Right atrium auricular region (tissue), 2 donors: ENCODE measurements around the gene USP17L20. TPM values are rescaled to one million over a fixed set of nuclear protein-coding genes. Genes with fewer than 3 reads are reported as not detected.
A peak's percentile ranks its signal among the peaks of the same experiment; 100 is the strongest.
"Not testable (repeated sequence)": the region's sequence is repeated elsewhere in the genome, so short reads cannot be mapped to it uniquely, and the experiment has no call there.

ENCODE experiments used
- DNase-seq: peaks from one replicate; pipeline ENCODE4 v3.0.0-alpha.2; 2019; ENCODE audit warnings: low spot score
- H3K27ac ChIP-seq, 2 donors: fragments of 200-600 bp; sonication (generic); 1 replicate in 1 of 2; 2 replicates in 1 of 2; pipeline ENCODE4 v1.5.1; 2016 to 2019
- H3K27me3 ChIP-seq, 2 donors: fragments of 200-600 bp; sonication (generic); one replicate each; pipeline versions ENCODE4 v1.5.1 to v1.6.0; 2017 to 2019
- H3K36me3 ChIP-seq: fragments of 200-600 bp; sonication (generic); one replicate; pipeline ENCODE4 v1.5.1; 2016
- H3K4me1 ChIP-seq, 2 donors: fragments of 200-600 bp; sonication (generic); one replicate each; pipeline versions ENCODE4 v1.5.1 to v1.6.0; 2017 to 2019
- H3K4me3 ChIP-seq, 2 donors: fragments of 200-600 bp; sonication (generic); 1 replicate in 1 of 2; 2 replicates in 1 of 2; pipeline ENCODE4 v1.5.1; 2017 to 2019; ENCODE audit warnings: mild to moderate bottlenecking in 1 of 2, moderate library complexity in 1 of 2
- H3K9me3 ChIP-seq, 2 donors: fragments of 200-600 bp; sonication (generic); one replicate each; pipeline ENCODE4 v1.5.1; 2019
- total RNA-seq, 2 donors: library from RNA; depleted of rRNA; stranded (reverse); fragments of >200 nt; gene quantifications; one replicate each; pipeline ENCODE4 v1.1.0, GENCODE V29; 2016

The USP17L20 gene, protein sequence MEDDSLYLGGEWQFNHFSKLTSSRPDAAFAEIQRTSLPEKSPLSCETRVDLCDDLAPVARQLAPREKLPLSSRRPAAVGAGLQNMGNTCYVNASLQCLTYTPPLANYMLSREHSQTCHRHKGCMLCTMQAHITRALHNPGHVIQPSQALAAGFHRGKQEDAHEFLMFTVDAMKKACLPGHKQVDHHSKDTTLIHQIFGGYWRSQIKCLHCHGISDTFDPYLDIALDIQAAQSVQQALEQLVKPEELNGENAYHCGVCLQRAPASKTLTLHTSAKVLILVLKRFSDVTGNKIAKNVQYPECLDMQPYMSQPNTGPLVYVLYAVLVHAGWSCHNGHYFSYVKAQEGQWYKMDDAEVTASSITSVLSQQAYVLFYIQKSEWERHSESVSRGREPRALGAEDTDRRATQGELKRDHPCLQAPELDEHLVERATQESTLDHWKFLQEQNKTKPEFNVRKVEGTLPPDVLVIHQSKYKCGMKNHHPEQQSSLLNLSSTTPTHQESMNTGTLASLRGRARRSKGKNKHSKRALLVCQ
- not detected for total RNA-seq

DNA sequence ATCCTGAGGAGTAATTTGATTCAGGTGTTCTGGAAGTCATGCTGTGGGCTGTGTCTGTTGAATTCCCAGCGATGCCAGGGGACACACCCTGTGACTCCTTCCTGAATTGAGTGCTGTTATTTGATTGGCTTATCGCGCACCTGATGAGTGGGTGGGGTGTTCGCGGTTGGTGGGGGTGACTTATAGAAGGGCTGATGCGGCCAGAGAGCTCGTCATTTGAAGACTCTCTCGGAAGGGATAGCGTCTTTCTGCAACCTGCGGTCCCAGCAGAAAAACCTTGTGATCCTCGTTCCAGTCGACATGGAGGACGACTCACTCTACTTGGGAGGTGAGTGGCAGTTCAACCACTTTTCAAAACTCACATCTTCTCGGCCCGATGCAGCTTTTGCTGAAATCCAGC lies at the start of gene USP17L20:
USP17L20 (plus strand) TSS at position 301 of the 400 bp plus-strand sequence; CDS start at position 301, 0 bp downstream.
- H3K4me1 ChIP-seq, H3K27me3 ChIP-seq, H3K9me3 ChIP-seq, H3K4me3 ChIP-seq, H3K27ac ChIP-seq, H3K36me3 ChIP-seq, DNase-seq: not testable (repeated sequence)

DNA sequence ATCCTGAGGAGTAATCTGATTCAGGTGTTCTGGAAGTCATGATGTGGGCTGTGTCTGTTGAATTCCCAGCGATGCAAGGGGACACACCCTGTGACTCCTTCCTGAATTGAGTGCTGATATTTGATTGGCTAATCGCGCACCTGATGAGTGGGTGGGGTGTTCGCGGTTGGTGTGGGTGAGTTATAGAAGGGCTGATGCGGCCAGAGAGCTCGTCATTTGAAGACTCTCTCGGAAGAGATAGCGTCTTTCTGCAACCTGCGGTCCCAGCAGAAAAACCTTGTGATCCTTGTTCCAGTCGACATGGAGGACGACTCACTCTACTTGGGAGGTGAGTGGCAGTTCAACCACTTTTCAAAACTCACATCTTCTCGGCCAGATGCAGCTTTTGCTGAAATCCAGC lies 47.6 kb upstream of the USP17L20 start, which contains the start of gene USP17L10:
USP17L10 (plus strand) TSS at position 301 of the 400 bp plus-strand sequence; CDS start at position 301, 0 bp downstream.
- not testable (repeated sequence) for H3K4me1 ChIP-seq, DNase-seq, H3K9me3 ChIP-seq, H3K4me3 ChIP-seq, H3K27ac ChIP-seq, H3K36me3 ChIP-seq, H3K27me3 ChIP-seq

DNA sequence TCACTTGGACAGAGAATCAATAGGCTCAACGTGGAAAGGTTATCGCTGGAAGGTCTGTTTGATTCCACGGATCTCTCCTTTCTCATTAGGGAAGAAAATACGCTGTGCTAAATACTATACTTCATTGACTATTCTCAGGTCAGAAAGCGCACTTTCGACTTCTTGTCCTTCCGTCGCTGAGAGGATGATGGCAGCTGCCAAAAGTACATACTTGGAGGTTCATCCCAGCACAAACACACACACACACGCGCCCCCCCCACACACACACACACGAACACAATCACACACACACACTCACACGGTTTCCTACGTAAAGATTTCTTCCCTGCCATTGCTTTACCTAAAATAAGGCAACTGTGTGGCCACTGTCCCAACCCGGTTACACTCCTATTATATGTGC lies 43.2 kb upstream of the USP17L20 start:
- peak; percentile 52 for DNase-seq
- not testable (repeated sequence) for H3K4me3 ChIP-seq, H3K27me3 ChIP-seq, H3K4me1 ChIP-seq, H3K9me3 ChIP-seq, H3K36me3 ChIP-seq, H3K27ac ChIP-seq

DNA sequence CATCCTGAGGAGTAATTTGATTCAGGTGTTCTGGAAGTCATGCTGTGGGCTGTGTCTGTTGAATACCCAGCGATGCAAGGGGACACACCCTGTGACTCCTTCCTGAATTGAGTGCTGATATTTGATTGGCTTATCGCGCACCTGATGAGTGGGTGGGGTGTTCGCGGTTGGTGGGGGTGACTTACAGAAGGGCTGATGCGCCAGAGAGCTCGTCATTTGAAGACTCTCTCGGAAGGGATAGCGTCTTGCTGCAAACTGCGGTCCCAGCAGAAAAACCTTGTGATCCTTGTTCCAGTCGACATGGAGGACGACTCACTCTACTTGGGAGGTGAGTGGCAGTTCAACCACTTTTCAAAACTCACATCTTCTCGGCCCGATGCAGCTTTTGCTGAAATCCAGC lies 42.8 kb upstream of the USP17L20 start, which contains the start of gene USP17L11:
USP17L11 (plus strand) TSS at position 301 of the 400 bp plus-strand sequence; CDS start at position 301, 0 bp downstream.
- not testable (repeated sequence) for H3K36me3 ChIP-seq, DNase-seq, H3K27ac ChIP-seq, H3K27me3 ChIP-seq, H3K4me3 ChIP-seq, H3K9me3 ChIP-seq, H3K4me1 ChIP-seq

DNA sequence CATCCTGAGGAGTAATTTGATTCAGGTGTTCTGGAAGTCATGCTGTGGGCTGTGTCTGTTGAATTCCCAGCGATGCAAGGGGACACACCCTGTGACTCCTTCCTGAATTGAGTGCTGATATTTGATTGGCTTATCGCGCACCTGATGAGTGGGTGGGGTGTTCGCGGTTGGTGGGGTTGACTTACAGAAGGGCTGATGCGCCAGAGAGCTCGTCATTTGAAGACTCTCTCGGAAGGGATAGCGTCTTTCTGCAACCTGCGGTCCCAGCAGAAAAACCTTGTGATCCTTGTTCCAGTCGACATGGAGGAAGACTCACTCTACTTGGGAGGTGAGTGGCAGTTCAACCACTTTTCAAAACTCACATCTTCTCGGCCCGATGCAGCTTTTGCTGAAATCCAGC lies 38.1 kb upstream of the USP17L20 start, which contains the start of gene USP17L12:
USP17L12 (plus strand) TSS at position 301 of the 400 bp plus-strand sequence; CDS start at position 301, 0 bp downstream.
- H3K27me3 ChIP-seq, H3K4me3 ChIP-seq, H3K4me1 ChIP-seq, H3K9me3 ChIP-seq, H3K27ac ChIP-seq, DNase-seq, H3K36me3 ChIP-seq: not testable (repeated sequence)

DNA sequence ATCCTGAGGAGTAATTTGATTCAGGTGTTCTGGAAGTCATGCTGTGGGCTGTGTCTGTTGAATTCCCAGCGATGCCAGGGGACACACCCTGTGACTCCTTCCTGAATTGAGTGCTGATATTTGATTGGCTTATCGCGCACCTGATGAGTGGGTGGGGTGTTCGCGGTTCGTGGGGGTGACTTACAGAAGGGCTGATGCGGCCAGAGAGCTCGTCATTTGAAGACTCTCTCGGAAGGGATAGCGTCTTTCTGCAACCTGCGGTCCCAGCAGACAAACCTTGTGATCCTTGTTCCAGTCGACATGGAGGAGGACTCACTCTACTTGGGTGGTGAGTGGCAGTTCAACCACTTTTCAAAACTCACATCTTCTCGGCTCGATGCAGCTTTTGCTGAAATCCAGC lies 33.3 kb upstream of the USP17L20 start, which contains the start of gene USP17L13:
USP17L13 (plus strand) TSS at position 301 of the 400 bp plus-strand sequence; CDS start at position 301, 0 bp downstream.
- not testable (repeated sequence) for H3K27ac ChIP-seq, H3K9me3 ChIP-seq, H3K36me3 ChIP-seq, DNase-seq, H3K4me3 ChIP-seq, H3K27me3 ChIP-seq, H3K4me1 ChIP-seq

DNA sequence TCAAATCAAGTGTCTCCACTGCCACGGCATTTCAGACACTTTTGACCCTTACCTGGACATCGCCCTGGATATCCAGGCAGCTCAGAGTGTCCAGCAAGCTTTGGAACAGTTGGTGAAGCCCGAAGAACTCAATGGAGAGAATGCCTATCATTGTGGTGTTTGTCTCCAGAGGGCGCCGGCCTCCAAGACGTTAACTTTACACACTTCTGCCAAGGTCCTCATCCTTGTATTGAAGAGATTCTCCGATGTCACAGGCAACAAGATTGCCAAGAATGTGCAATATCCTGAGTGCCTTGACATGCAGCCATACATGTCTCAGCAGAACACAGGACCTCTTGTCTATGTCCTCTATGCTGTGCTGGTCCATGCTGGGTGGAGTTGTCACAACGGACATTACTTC lies 27.7 kb upstream of the USP17L20 start:
- not testable (repeated sequence) for H3K9me3 ChIP-seq, H3K27me3 ChIP-seq, H3K4me3 ChIP-seq, H3K27ac ChIP-seq, H3K4me1 ChIP-seq, H3K36me3 ChIP-seq
- DNase-seq: peak; percentile 55

DNA sequence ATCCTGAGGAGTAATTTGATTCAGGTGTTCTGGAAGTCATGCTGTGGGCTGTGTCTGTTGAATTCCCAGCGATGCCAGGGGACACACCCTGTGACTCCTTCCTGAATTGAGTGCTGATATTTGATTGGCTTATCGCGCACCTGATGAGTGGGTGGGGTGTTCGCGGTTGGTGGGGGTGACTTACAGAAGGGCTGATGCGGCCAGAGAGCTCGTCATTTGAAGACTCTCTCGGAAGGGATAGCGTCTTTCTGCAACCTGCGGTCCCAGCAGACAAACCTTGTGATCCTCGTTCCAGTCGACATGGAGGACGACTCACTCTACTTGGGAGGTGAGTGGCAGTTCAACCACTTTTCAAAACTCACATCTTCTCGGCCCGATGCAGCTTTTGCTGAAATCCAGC lies 23.8 kb upstream of the USP17L20 start, which contains the start of gene USP17L15:
USP17L15 (plus strand) TSS at position 301 of the 400 bp plus-strand sequence; CDS start at position 301, 0 bp downstream.
- not testable (repeated sequence) for H3K27me3 ChIP-seq, H3K4me3 ChIP-seq, H3K27ac ChIP-seq, DNase-seq, H3K36me3 ChIP-seq, H3K9me3 ChIP-seq, H3K4me1 ChIP-seq

DNA sequence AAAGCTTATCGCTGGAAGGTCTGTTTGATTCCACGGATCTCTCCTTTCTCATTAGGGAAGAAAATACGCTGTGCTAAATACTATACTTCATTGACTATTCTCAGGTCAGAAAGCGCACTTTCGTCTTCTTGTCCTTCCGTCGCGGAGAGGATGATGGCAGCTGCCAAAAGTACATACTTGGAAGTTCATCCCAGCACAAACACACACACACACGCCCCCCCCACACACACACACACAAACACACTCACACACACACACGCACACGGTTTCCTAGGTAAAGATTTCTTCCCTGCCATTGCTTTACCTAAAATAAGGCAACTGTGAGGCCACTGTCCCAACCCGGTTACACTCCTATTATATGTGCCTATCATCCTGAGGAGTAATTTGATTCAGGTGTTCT lies 19.5 kb upstream of the USP17L20 start:
- H3K4me3 ChIP-seq, H3K36me3 ChIP-seq, H3K9me3 ChIP-seq, H3K27ac ChIP-seq, H3K27me3 ChIP-seq, DNase-seq, H3K4me1 ChIP-seq: not testable (repeated sequence)

DNA sequence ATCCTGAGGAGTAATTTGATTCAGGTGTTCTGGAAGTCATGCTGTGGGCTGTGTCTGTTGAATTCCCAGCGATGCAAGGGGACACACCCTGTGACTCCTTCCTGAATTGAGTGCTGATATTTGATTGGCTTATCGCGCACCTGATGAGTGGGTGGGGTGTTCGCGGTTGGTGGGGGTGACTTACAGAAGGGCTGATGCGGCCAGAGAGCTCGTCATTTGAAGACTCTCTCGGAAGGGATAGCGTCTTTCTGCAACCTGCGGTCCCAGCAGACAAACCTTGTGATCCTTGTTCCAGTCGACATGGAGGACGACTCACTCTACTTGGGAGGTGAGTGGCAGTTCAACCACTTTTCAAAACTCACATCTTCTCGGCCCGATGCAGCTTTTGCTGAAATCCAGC lies 14.3 kb upstream of the USP17L20 start, which contains the start of gene USP17L17:
USP17L17 (plus strand) TSS at position 301 of the 400 bp plus-strand sequence; CDS start at position 301, 0 bp downstream.
- not testable (repeated sequence) for H3K36me3 ChIP-seq, H3K27me3 ChIP-seq, H3K4me3 ChIP-seq, DNase-seq, H3K9me3 ChIP-seq, H3K4me1 ChIP-seq, H3K27ac ChIP-seq

DNA sequence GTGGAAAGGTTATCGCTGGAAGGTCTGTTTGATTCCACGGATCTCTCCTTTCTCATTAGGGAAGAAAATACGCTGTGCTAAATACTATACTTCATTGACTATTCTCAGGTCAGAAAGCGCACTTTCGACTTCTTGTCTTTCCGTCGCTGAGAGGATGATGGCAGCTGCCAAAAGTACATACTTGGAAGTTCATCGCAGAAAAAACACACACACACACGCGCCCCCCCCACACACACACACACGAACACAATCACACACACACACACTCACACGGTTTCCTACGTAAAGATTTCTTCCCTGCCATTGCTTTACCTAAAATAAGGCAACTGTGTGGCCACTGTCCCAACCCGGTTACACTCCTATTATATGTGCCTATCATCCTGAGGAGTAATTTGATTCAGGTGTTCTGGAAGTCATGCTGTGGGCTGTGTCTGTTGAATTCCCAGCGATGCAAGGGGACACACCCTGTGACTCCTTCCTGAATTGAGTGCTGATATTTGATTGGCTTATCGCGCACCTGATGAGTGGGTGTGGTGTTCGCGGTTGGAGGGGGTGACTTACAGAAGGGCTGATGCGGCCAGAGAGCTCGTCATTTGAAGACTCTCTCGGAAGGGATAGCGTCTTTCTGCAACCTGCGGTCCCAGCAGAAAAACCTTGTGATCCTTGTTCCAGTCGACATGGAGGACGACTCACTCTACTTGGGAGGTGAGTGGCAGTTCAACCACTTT lies 9.8 kb upstream of the USP17L20 start, which contains the start of gene USP17L18:
USP17L18 (plus strand) TSS at position 678 of the 728 bp plus-strand sequence; CDS start at position 678, 0 bp downstream.
- not testable (repeated sequence) for H3K4me3 ChIP-seq, H3K27ac ChIP-seq, H3K36me3 ChIP-seq, H3K27me3 ChIP-seq, H3K4me1 ChIP-seq, H3K9me3 ChIP-seq
- DNase-seq: peak; percentile 57

DNA sequence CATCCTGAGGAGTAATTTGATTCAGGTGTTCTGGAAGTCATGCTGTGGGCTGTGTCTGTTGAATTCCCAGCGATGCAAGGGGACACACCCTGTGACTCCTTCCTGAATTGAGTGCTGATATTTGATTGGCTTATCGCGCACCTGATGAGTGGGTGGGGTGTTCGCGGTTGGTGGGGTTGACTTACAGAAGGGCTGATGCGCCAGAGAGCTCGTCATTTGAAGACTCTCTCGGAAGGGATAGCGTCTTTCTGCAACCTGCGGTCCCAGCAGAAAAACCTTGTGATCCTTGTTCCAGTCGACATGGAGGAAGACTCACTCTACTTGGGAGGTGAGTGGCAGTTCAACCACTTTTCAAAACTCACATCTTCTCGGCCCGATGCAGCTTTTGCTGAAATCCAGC lies 4.8 kb upstream of the USP17L20 start, which contains the start of gene USP17L19:
USP17L19 (plus strand) TSS at position 301 of the 400 bp plus-strand sequence; CDS start at position 301, 0 bp downstream.
- not testable (repeated sequence) for H3K27me3 ChIP-seq, DNase-seq, H3K4me1 ChIP-seq, H3K4me3 ChIP-seq, H3K36me3 ChIP-seq, H3K27ac ChIP-seq, H3K9me3 ChIP-seq

DNA sequence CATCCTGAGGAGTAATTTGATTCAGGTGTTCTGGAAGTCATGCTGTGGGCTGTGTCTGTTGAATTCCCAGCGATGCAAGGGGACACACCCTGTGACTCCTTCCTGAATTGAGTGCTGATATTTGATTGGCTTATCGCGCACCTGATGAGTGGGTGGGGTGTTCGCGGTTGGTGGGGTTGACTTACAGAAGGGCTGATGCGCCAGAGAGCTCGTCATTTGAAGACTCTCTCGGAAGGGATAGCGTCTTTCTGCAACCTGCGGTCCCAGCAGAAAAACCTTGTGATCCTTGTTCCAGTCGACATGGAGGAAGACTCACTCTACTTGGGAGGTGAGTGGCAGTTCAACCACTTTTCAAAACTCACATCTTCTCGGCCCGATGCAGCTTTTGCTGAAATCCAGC lies 4.6 kb downstream of the USP17L20 start, which contains the start of gene USP17L21:
USP17L21 (plus strand) TSS at position 301 of the 400 bp plus-strand sequence; CDS start at position 301, 0 bp downstream.
- H3K4me1 ChIP-seq, H3K36me3 ChIP-seq: not testable (repeated sequence)

DNA sequence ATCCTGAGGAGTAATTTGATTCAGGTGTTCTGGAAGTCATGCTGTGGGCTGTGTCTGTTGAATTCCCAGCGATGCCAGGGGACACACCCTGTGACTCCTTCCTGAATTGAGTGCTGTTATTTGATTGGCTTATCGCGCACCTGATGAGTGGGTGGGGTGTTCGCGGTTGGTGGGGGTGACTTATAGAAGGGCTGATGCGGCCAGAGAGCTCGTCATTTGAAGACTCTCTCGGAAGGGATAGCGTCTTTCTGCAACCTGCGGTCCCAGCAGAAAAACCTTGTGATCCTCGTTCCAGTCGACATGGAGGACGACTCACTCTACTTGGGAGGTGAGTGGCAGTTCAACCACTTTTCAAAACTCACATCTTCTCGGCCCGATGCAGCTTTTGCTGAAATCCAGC lies 9.4 kb downstream of the USP17L20 start, which contains the start of gene USP17L22:
USP17L22 (plus strand) TSS at position 301 of the 400 bp plus-strand sequence; CDS start at position 301, 0 bp downstream.
- not testable (repeated sequence) for H3K9me3 ChIP-seq, H3K4me3 ChIP-seq, H3K4me1 ChIP-seq

More for the DNA sequence above, 4.6 kb downstream of the USP17L20 start, which contains the start of gene USP17L21:
- H3K27me3 ChIP-seq, H3K4me3 ChIP-seq, H3K9me3 ChIP-seq, DNase-seq, H3K27ac ChIP-seq: not testable (repeated sequence)

More for the DNA sequence above, 9.4 kb downstream of the USP17L20 start, which contains the start of gene USP17L22:
- H3K27ac ChIP-seq, H3K36me3 ChIP-seq, DNase-seq, H3K27me3 ChIP-seq: not testable (repeated sequence)
